Measurements from ENCODE around the gene TOX2.

Gene TOX2

DNA sequence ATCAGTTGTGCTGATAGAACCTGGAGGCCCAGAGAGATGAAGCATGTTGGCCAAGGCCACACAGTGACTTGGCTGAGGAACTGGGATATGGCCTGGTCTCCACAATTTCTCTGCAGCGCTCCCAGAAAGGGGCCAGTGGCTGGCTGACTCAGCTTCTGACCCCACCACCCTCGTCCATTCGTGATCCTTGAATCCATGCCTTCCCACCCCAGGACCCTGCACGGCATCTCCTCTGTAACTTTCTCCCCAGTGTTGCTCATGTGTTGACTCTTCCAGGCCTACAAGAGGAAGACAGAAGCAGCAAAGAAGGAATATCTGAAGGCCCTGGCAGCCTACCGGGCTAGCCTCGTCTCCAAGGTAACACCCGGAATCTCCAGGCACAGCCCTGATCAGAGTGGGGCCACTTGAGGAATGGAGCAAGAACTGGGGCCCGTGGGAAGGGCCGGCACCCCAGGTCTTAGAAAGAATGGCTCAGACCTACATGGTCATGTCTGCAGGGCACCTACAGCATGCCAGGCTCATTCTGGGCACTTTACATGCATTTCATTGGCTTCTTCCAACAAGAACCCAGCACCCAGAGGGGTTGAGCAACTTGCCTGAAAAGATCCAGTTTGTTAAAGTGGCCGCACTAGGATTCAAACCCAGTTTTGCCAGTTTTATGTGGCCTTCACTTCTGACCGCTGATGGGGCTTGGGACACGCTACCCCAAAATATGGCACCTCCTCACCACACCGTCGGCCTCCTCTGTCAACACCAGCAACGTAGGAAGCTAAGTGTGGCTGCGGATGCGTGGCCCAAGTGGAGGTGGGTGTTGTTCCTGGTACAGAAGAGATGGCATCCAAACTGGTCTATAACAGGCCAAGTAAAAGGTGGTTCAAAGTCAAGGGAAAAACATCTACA lies 150.1 kb downstream of the TOX2 start:
- TF ChIP-seq, protein P1, sequence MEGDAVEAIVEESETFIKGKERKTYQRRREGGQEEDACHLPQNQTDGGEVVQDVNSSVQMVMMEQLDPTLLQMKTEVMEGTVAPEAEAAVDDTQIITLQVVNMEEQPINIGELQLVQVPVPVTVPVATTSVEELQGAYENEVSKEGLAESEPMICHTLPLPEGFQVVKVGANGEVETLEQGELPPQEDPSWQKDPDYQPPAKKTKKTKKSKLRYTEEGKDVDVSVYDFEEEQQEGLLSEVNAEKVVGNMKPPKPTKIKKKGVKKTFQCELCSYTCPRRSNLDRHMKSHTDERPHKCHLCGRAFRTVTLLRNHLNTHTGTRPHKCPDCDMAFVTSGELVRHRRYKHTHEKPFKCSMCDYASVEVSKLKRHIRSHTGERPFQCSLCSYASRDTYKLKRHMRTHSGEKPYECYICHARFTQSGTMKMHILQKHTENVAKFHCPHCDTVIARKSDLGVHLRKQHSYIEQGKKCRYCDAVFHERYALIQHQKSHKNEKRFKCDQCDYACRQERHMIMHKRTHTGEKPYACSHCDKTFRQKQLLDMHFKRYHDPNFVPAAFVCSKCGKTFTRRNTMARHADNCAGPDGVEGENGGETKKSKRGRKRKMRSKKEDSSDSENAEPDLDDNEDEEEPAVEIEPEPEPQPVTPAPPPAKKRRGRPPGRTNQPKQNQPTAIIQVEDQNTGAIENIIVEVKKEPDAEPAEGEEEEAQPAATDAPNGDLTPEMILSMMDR (conservative IDR thresholded peaks at IDR 0.05): no peak
- no peak overlapping the region for H3K27ac ChIP-seq

DNA sequence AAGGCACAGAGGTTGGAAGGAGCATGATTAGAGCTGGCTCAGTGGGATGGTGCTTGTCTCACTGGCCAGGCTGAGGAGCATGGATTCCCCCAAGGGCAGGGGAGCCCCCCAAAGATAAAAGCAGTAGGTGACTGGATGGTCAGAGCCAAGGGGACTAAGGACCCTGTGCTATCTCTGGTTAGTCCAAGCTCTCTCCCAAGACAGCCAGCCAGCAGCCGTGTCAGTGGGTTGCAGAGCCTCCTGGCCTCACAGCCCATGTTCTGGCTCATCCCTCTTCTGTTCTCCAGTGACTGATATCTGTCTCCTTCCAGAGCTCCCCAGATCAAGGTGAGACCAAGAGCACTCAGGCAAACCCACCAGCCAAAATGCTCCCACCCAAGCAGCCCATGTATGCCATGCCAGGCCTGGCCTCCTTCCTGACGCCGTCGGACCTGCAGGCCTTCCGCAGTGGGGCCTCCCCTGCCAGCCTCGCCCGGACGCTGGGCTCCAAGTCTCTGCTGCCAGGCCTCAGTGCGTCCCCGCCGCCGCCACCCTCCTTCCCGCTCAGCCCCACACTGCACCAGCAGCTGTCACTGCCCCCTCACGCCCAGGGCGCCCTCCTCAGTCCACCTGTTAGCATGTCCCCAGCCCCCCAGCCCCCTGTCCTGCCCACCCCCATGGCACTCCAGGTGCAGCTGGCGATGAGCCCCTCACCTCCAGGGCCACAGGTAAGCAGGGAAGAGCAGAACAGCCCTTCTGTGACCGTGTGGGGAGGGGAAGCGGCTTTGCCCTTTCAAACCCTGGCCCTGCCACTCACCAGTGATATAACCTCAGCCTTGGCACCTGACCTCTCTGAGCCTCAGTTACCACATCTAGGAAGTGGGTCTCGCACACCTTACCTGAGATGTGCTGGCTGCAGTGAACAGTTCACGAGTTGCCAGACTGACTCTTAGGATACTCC lies 151.0 kb downstream of the TOX2 start:
- TF ChIP-seq, protein P1 (conservative IDR thresholded peaks at IDR 0.05): no peak
- H3K27ac ChIP-seq: no peak overlapping the region

DNA sequence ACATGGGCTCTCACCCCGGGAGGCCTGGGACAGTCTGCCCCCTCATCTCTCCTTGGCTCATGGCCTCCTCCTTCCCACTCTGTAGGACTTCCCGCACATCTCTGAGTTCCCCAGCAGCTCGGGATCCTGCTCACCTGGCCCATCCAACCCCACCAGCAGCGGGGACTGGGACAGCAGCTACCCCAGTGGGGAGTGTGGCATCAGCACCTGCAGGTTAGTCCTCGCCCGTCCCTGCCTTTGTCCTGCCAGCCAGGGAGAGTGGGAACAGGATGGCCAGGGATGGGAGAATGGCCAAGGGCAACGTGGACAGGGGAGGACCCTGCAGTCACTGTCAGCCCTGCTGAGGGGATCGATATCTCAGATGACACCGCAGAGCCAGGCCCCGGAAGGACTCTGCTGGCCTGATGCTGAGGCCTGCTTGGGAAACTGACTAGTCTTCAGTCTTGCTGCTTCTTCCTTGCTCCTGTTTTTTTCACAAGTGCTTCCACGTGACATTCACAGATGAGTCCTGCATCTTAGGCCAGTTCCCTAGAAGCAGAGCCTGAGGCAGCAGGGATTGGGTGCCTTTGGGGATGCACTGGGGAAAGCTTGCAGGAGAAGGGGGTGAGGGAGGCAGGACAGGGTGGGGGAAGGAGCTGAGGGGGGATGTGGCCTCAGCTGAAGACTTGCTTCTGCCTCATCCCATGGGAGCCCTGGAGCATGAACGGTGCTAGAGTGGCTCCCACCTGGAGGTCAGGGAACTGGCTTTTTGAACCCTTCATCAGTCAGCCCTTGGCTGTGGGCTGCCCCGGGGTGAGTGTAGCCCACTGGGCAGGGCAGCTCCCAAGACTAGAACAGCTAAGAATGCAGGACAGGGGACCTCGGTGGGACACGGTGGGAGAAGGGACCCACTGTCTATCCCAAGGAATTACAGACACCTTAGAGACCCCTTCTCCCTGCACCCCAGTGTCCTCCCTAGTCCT lies 152.3 kb downstream of the TOX2 start:
- TF ChIP-seq, protein P1 (conservative IDR thresholded peaks at IDR 0.05): no peak
- no peak overlapping the region for H3K27ac ChIP-seq

DNA sequence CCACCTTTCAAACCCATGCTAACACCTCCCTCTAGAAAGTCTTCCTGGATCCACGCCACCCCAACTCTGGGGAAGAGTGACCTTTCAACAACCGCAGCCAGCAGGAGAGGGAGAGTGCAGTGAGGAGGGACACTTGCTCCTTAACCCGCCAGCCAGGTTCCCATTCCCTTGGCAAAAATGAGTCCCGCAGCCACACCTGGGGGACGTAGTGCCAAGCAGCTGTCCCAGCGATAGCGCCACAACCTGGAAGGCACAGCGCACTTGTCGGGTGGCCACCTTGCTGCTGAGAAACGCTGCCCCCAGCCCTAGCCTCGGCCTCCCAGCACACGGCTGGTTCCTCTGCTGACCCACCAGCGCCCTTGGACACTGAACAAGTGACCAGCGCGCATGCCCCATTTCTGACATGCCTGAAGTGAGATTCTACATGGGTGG lies 153.0 kb downstream of the TOX2 start:
- no peak overlapping the region for H3K27ac ChIP-seq
- TF ChIP-seq, protein P1 (conservative IDR thresholded peaks at IDR 0.05): no peak

- TF ChIP-seq, protein P1 (conservative IDR thresholded peaks at IDR 0.05): no peak
- H3K27ac ChIP-seq: no peak overlapping the region
Measured at GRCh38 chr20:44068316-44069201, 153.9 kb downstream of the TOX2 start.

Data from VCaP (cell line).